Epithelial cell of prostate (primary cell): Measurements from ENCODE around the gene TANGO6.

Source experiments
- DNase-seq: peaks from one replicate; pipeline ENCODE4 v3.0.0-alpha.2; 2011; ENCODE audit warnings: low read depth, low spot score
- H3K27ac ChIP-seq: fragments of 450-650 bp; 2 replicates; pipeline ENCODE4 v1.5.1; 2017; ENCODE audit warnings: mild to moderate bottlenecking

Gene TANGO6

GRCh38 chr16:69084289-69084688 is 241.0 kb downstream of the TANGO6 start:
- no peak overlapping the region for H3K27ac ChIP-seq
- DNase-seq: no peak

GRCh38 chr16:69085032-69085695 is 241.8 kb downstream of the TANGO6 start:
- DNase-seq: no peak
- H3K27ac ChIP-seq: no peak overlapping the region

GRCh38 chr16:69087161-69087581 is 243.8 kb downstream of the TANGO6 start:
- no peak overlapping the region for H3K27ac ChIP-seq

GRCh38 chr16:69088684-69089083 is 245.4 kb downstream of the TANGO6 start:
- no peak for DNase-seq
- no peak overlapping the region for H3K27ac ChIP-seq

More at GRCh38 chr16:69087161-69087581, 243.8 kb downstream of the TANGO6 start:
- no peak for DNase-seq

- no peak overlapping the region for H3K27ac ChIP-seq
- no peak for DNase-seq
Observed at GRCh38 chr16:69089091-69089910, 246.0 kb downstream of the TANGO6 start.

GRCh38 chr16:69093974-69094373 is 250.6 kb downstream of the TANGO6 start:
- no peak overlapping the region for H3K27ac ChIP-seq
- DNase-seq: no peak

- DNase-seq: no peak
- H3K27ac ChIP-seq: no peak overlapping the region
Observed at GRCh38 chr16:69094501-69094900, 251.2 kb downstream of the TANGO6 start.

GRCh38 chr16:69095193-69095592 is 251.9 kb downstream of the TANGO6 start:
- no peak for DNase-seq
- no peak overlapping the region for H3K27ac ChIP-seq

- no peak for DNase-seq
- H3K27ac ChIP-seq: no peak overlapping the region
Observed at GRCh38 chr16:69100071-69100691, 256.9 kb downstream of the TANGO6 start.

- H3K27ac ChIP-seq: peak within 1 kb of the TSS; percentile 56
- DNase-seq: peak; percentile 34
Observed at GRCh38 chr16:69105501-69106361, 262.4 kb downstream of the TANGO6 start, which contains the start of gene HAS3. Gene HAS3, plus strand, starts transcription at chr16:69105653. Its CDS starts 3,743 bp downstream, at chr16:69109396.

- no peak for DNase-seq
- H3K27ac ChIP-seq: peak overlapping the region; percentile 56
Observed at GRCh38 chr16:69106491-69107315, 263.4 kb downstream of the TANGO6 start.

GRCh38 chr16:69107316-69107962 is 264.1 kb downstream of the TANGO6 start:
- no peak for DNase-seq

GRCh38 chr16:69108064-69108904 is 265.0 kb downstream of the TANGO6 start:
- no peak for DNase-seq
- peak overlapping the region; percentile 56 for H3K27ac ChIP-seq

More at GRCh38 chr16:69107316-69107962, 264.1 kb downstream of the TANGO6 start:
- H3K27ac ChIP-seq: peak overlapping the region; percentile 56

- no peak overlapping the region for H3K27ac ChIP-seq
- no peak for DNase-seq
Observed at GRCh38 chr16:69108905-69109252, 265.5 kb downstream of the TANGO6 start.

- no peak overlapping the region for H3K27ac ChIP-seq
- no peak for DNase-seq
Observed at GRCh38 chr16:69109486-69110270, 266.3 kb downstream of the TANGO6 start.

GRCh38 chr16:69110406-69110805 is 267.1 kb downstream of the TANGO6 start:
- no peak for DNase-seq
- H3K27ac ChIP-seq: no peak overlapping the region

- H3K27ac ChIP-seq: peak overlapping the region; percentile 7
Observed at GRCh38 chr16:69111216-69111875, 268.0 kb downstream of the TANGO6 start.

More at GRCh38 chr16:69111216-69111875, 268.0 kb downstream of the TANGO6 start:
- DNase-seq: no peak
